H9 (cell line): ENCODE measurements around the gene CTNNBL1. TPM values are rescaled to one million over a fixed set of nuclear protein-coding genes. Genes with fewer than 3 reads are reported as not detected.
A peak's percentile ranks its signal among the peaks of the same experiment; 100 is the strongest.

ENCODE experiments used
- DNase-seq: peaks from one replicate; pipeline ENCODE4 v3.0.0-alpha.2; 2017
- H2AFZ ChIP-seq: one replicate; pipeline ENCODE4 v1.6.1; 2013; ENCODE audit warnings: mild to moderate bottlenecking, low read length, control low read depth, moderate library complexity
- H2AK5ac ChIP-seq: 2 replicates; pipeline ENCODE4 v1.6.1; 2013; ENCODE audit warnings: low read length, control low read depth, mixed read lengths; ENCODE audit not compliant: insufficient read length
- H2BK120ac ChIP-seq: one replicate; pipeline ENCODE4 v1.6.1; 2013; ENCODE audit warnings: low read depth, mild to moderate bottlenecking, low read length, control low read depth, inconsistent platforms; ENCODE audit not compliant: poor library complexity, severe bottlenecking
- H2BK12ac ChIP-seq: 2 replicates; pipeline ENCODE4 v1.6.1; 2013; ENCODE audit warnings: low read length, control low read depth, mixed read lengths, low read depth; ENCODE audit not compliant: insufficient read length
- H2BK15ac ChIP-seq: 2 replicates; pipeline ENCODE4 v1.6.1; 2013; ENCODE audit warnings: low read depth, low read length, control low read depth
- H2BK20ac ChIP-seq: one replicate; pipeline ENCODE4 v1.6.1; 2013; ENCODE audit warnings: low read depth, mild to moderate bottlenecking, low read length, control low read depth, inconsistent platforms; ENCODE audit not compliant: poor library complexity, severe bottlenecking
- H2BK5ac ChIP-seq: 2 replicates; pipeline ENCODE4 v1.6.1; 2013; ENCODE audit warnings: low read length, control low read depth, mixed read lengths; ENCODE audit not compliant: insufficient read length
- H3K14ac ChIP-seq: 2 replicates; pipeline ENCODE4 v1.6.1; 2013; ENCODE audit warnings: low read length, control low read depth; ENCODE audit not compliant: insufficient read depth
- H3K18ac ChIP-seq: 2 replicates; pipeline ENCODE4 v1.6.1; 2013; ENCODE audit warnings: low read depth, mild to moderate bottlenecking, mixed read lengths, low read length, control low read depth; ENCODE audit not compliant: insufficient read length
- H3K23ac ChIP-seq: 2 replicates; pipeline ENCODE4 v1.6.1; 2013; ENCODE audit warnings: low read length, control low read depth, mixed read lengths, low read depth; ENCODE audit not compliant: insufficient read length
- H3K23me2 ChIP-seq: 2 replicates; pipeline ENCODE4 v1.6.1; 2013; ENCODE audit warnings: low read depth, mild to moderate bottlenecking, mixed read lengths, low read length, control low read depth; ENCODE audit not compliant: insufficient read length, poor library complexity, severe bottlenecking
- H3K27ac ChIP-seq: 2 replicates; pipeline ENCODE4 v1.5.1; 2013; ENCODE audit warnings: low read length, control low read depth, mixed read lengths, low read depth; ENCODE audit not compliant: insufficient read length
- H3K27me3 ChIP-seq: 2 replicates; pipeline ENCODE4 v1.6.1; 2013; ENCODE audit warnings: low read length, control low read depth, inconsistent platforms; ENCODE audit not compliant: insufficient read depth
- H3K4ac ChIP-seq: 2 replicates; pipeline ENCODE4 v1.6.1; 2013; ENCODE audit warnings: low read depth, mild to moderate bottlenecking, control low read depth, inconsistent platforms, low read length, moderate library complexity
- H3K4me1 ChIP-seq: 2 replicates; pipeline ENCODE4 v1.6.1; 2013; ENCODE audit warnings: low read length, control low read depth, inconsistent platforms; ENCODE audit not compliant: insufficient read depth
- H3K4me2 ChIP-seq: 2 replicates; pipeline ENCODE4 v1.6.1; 2013; ENCODE audit warnings: low read length, control low read depth, mixed read lengths; ENCODE audit not compliant: insufficient read length, insufficient read depth
- H3K56ac ChIP-seq: 2 replicates; pipeline ENCODE4 v1.6.1; 2013; ENCODE audit warnings: low read depth, mild to moderate bottlenecking, mixed read lengths, low read length, control low read depth; ENCODE audit not compliant: insufficient read length
- H3K79me1 ChIP-seq: 2 replicates; pipeline ENCODE4 v1.6.1; 2013; ENCODE audit warnings: low read depth, mild to moderate bottlenecking, moderate library complexity, low read length, control low read depth, inconsistent platforms; ENCODE audit not compliant: insufficient read depth, poor library complexity, severe bottlenecking
- H3K79me2 ChIP-seq: 2 replicates; pipeline ENCODE4 v1.6.1; 2013; ENCODE audit warnings: low read length, control low read depth, inconsistent platforms; ENCODE audit not compliant: insufficient read depth
- H3K9ac ChIP-seq: 2 replicates; pipeline ENCODE4 v1.6.1; 2013; ENCODE audit warnings: low read length, control low read depth, mixed read lengths; ENCODE audit not compliant: insufficient read length; ENCODE audit errors: extremely low read depth
- H3K9me3 ChIP-seq: one replicate; pipeline ENCODE4 v1.6.1; 2013; ENCODE audit warnings: low read depth, low read length, inconsistent platforms; ENCODE audit not compliant: control insufficient read depth
- H3T11ph ChIP-seq: one replicate; pipeline ENCODE4 v1.6.1; 2013; ENCODE audit warnings: mild to moderate bottlenecking, low read length, control low read depth, inconsistent platforms
- H4K20me1 ChIP-seq: one replicate; pipeline ENCODE4 v1.6.1; 2013; ENCODE audit not compliant: control insufficient read depth, insufficient read length, insufficient read depth
- H4K5ac ChIP-seq: 2 replicates; pipeline ENCODE4 v1.6.1; 2013; ENCODE audit warnings: low read depth, mild to moderate bottlenecking, mixed read lengths, low read length, control low read depth; ENCODE audit not compliant: insufficient read length
- H4K8ac ChIP-seq: replicated peaks from 2 replicates; pipeline ENCODE4 v1.6.1; 2013; ENCODE audit warnings: low read length, control low read depth, mixed read lengths, low read depth; ENCODE audit not compliant: insufficient read length
- H4K91ac ChIP-seq: 2 replicates; pipeline ENCODE4 v1.6.1; 2013; ENCODE audit warnings: low read depth, mild to moderate bottlenecking, moderate library complexity, mixed read lengths, low read length, control low read depth; ENCODE audit not compliant: insufficient read length
- H3K27ac Mint-ChIP-seq, 3 experiments: 2 replicates in 2 of 3; 3 replicates in 1 of 3; pipeline ENCODE4 v1.8.0; 2020 to 2021; ENCODE audit warnings: mixed read lengths in 3 of 3, mild to moderate bottlenecking in 1 of 3, moderate library complexity in 1 of 3
- H3K27me3 Mint-ChIP-seq: 2 replicates; pipeline ENCODE4 v1.8.0; 2021; ENCODE audit warnings: low read depth, mild to moderate bottlenecking, moderate library complexity, mixed read lengths
- H3K36me3 Mint-ChIP-seq, 3 experiments: 2 replicates in 2 of 3; 3 replicates in 1 of 3; pipeline ENCODE4 v1.8.0; 2020 to 2021; ENCODE audit warnings: low read depth in 3 of 3, mixed read lengths in 3 of 3; ENCODE audit not compliant: insufficient read depth in 1 of 3
- H3K4me1 Mint-ChIP-seq, 2 experiments: 2 replicates each; pipeline ENCODE4 v1.8.0; 2020; ENCODE audit warnings: mixed read lengths in 2 of 2
- H3K4me3 Mint-ChIP-seq, 2 experiments: 2 replicates in 1 of 2; 3 replicates in 1 of 2; pipeline ENCODE4 v1.8.0; 2020 to 2021; ENCODE audit warnings: mild to moderate bottlenecking in 2 of 2, mixed read lengths in 2 of 2, moderate library complexity in 1 of 2
- H3K9me3 Mint-ChIP-seq, 2 experiments: 2 replicates in 1 of 2; 3 replicates in 1 of 2; pipeline ENCODE4 v1.8.0; 2020; ENCODE audit warnings: mild to moderate bottlenecking in 2 of 2, mixed read lengths in 2 of 2, moderate library complexity in 1 of 2
- WGBS: extraction: QIAGEN DNeasy Blood & Tissue Kit; methylation state at CpG from one replicate; pipeline ENCODE4 v1.1.7; 2013; ENCODE audit warnings: missing lambda C conversion rate, low lambda C conversion rate, mixed read lengths; ENCODE audit not compliant: insufficient read length; ENCODE audit errors: extremely low coverage; 5-methylcytosine and 5-hydroxymethylcytosine counted together
- total RNA-seq: library from RNA; stranded (reverse); gene quantifications from 2 replicates; pipeline ENCODE4 v1.2.1, GENCODE V29; 2021
- TF ChIP-seq, protein P1 (sequence below): fragments of 200-600 bp; sonication (generic); conservative IDR thresholded peaks from 3 replicates; pipeline ENCODE4 v1.8.0; 2021; ENCODE audit warnings: antibody characterized with exemption, mild to moderate bottlenecking

The CTNNBL1 gene
- total RNA-seq, 1 experiment from 2014 or later: 67.2 TPM

- H3K4me1 Mint-ChIP-seq: peaks cover 28 to 35% of the 10 kb centered on the region in 2 experiments
Observed at GRCh38 chr20:37841971-37842370, 148.1 kb downstream of the CTNNBL1 start.

More at GRCh38 chr20:37841971-37842370, 148.1 kb downstream of the CTNNBL1 start:
- Histone ChIP-seq H3K23me2 (no peaks in the 10 kb centered on the region), H2AK5ac (no peak overlapping the region), H3K4ac (no peak overlapping the region), H3K79me1 (no peaks in the 10 kb centered on the region), H3K27me3 (no peaks in the 10 kb centered on the region), H2BK120ac (no peak overlapping the region), H2AFZ (no peak overlapping the region), H4K91ac (no peak overlapping the region), H3K27ac (no peak overlapping the region), H2BK20ac (no peak overlapping the region), H3K14ac (no peak overlapping the region), H4K5ac (no peak overlapping the region), H3K56ac (no peak overlapping the region), H3K4me1 (peaks cover 1% of the 10 kb centered on the region; the same call in 1 of the 2 replicates), H2BK12ac (no peak overlapping the region), H2BK5ac (no peak overlapping the region), H3K9me3 (no peaks in the 10 kb centered on the region), H3K79me2 (no peaks in the 10 kb centered on the region), H2BK15ac (no peak overlapping the region), H4K20me1 (no peaks in the 10 kb centered on the region), H3K9ac (no peak overlapping the region), H4K8ac (no peak overlapping the region), H3T11ph (no peak overlapping the region), H3K18ac (no peak overlapping the region), H3K4me2 (no peak overlapping the region), H3K23ac (no peak overlapping the region)
- H3K4me3 Mint-ChIP-seq: no peak overlapping the region
- TF ChIP-seq, protein P1, sequence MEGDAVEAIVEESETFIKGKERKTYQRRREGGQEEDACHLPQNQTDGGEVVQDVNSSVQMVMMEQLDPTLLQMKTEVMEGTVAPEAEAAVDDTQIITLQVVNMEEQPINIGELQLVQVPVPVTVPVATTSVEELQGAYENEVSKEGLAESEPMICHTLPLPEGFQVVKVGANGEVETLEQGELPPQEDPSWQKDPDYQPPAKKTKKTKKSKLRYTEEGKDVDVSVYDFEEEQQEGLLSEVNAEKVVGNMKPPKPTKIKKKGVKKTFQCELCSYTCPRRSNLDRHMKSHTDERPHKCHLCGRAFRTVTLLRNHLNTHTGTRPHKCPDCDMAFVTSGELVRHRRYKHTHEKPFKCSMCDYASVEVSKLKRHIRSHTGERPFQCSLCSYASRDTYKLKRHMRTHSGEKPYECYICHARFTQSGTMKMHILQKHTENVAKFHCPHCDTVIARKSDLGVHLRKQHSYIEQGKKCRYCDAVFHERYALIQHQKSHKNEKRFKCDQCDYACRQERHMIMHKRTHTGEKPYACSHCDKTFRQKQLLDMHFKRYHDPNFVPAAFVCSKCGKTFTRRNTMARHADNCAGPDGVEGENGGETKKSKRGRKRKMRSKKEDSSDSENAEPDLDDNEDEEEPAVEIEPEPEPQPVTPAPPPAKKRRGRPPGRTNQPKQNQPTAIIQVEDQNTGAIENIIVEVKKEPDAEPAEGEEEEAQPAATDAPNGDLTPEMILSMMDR: no peak
- no peaks in the 10 kb centered on the region for H3K9me3 Mint-ChIP-seq
- DNase-seq: no peak
- WGBS: no CpG with 5 or more reads among the region's 6 CpGs
- peaks cover 2 to 16% (median 11%) of the 10 kb centered on the region in 3 experiments; a peak in 4 of 7 replicates for H3K36me3 Mint-ChIP-seq
- H3K27me3 Mint-ChIP-seq: no peaks in the 10 kb centered on the region
- H3K27ac Mint-ChIP-seq: peak overlapping the region in 1 of 3 experiments; percentile 32; a peak in 1 of 7 replicates
